GM10847 (cell line): Measurements from ENCODE around the gene NTMT1.

ENCODE experiments used
- POLR2A ChIP-seq: IDR thresholded peaks from 2 replicates; pipeline ENCODE4 v1.6.1; 2011; ENCODE audit not compliant: insufficient read length; ENCODE audit errors: extremely low read depth

NTMT1 gene

GRCh38 chr9:129595311-129595741 lies 30.6 kb upstream of the NTMT1 start:
- TF ChIP-seq POLR2A = no peak

- TF ChIP-seq POLR2A = no peak
Measured at GRCh38 chr9:129595903-129596540, 29.9 kb upstream of the NTMT1 start.

GRCh38 chr9:129596541-129597331 lies 29.2 kb upstream of the NTMT1 start:
- TF ChIP-seq POLR2A = no peak

- TF ChIP-seq POLR2A = no peak
Measured at GRCh38 chr9:129597355-129598088, 28.4 kb upstream of the NTMT1 start.

- TF ChIP-seq POLR2A = no peak
Measured at GRCh38 chr9:129598089-129598596, 27.8 kb upstream of the NTMT1 start.

GRCh38 chr9:129601082-129601674 lies 24.8 kb upstream of the NTMT1 start:
- TF ChIP-seq POLR2A = no peak

- TF ChIP-seq POLR2A = no peak
Measured at GRCh38 chr9:129602598-129603415, 23.2 kb upstream of the NTMT1 start.

GRCh38 chr9:129604056-129604765 lies 21.8 kb upstream of the NTMT1 start:
- no peak for TF ChIP-seq POLR2A

GRCh38 chr9:129604766-129605163 lies 21.2 kb upstream of the NTMT1 start:
- no peak for TF ChIP-seq POLR2A

GRCh38 chr9:129606161-129607026 lies 19.6 kb upstream of the NTMT1 start:
- no peak for TF ChIP-seq POLR2A

- no peak for TF ChIP-seq POLR2A
Measured at GRCh38 chr9:129607027-129607387, 19.0 kb upstream of the NTMT1 start.

GRCh38 chr9:129608561-129609481 lies 17.1 kb upstream of the NTMT1 start:
- no peak for TF ChIP-seq POLR2A
